Testis (tissue), 3 donors: ENCODE results near the gene ADAM11. TPM values are rescaled to one million over a fixed set of nuclear protein-coding genes. Genes with fewer than 3 reads are reported as not detected.

Experiments used
- DNase-seq: peaks from one replicate; pipeline ENCODE4 v3.0.0-alpha.2; 2019
- H3K27ac ChIP-seq, 2 donors: fragments of 200-600 bp; sonication (generic); one replicate each; pipeline ENCODE4 v1.5.1; 2019
- H3K27me3 ChIP-seq: fragments of 200-600 bp; sonication (generic); one replicate; pipeline ENCODE4 v1.5.1; 2019
- H3K36me3 ChIP-seq: fragments of 200-600 bp; sonication (generic); one replicate; pipeline ENCODE4 v1.5.1; 2017; ENCODE audit warnings: low read depth; ENCODE audit errors: missing control alignments
- H3K4me1 ChIP-seq: fragments of 200-600 bp; sonication (generic); one replicate; pipeline ENCODE4 v1.5.1; 2019
- H3K4me3 ChIP-seq, 2 donors: fragments of 200-600 bp; sonication (generic); one replicate each; pipeline ENCODE4 v1.5.1; 2017 to 2019
- H3K9me3 ChIP-seq: fragments of 200-600 bp; sonication (generic); one replicate; pipeline ENCODE4 v1.5.1; 2017
- POLR2A ChIP-seq: fragments of 450-650 bp; IDR thresholded peaks from one replicate; pipeline ENCODE4 v1.6.1; 2017; ENCODE audit warnings: antibody characterized with exemption, mild to moderate bottlenecking, moderate library complexity
- WGBS, 2 donors: methylation state at CpG; one replicate each; pipeline ENCODE4 v1.1.5; 2018; 5-methylcytosine and 5-hydroxymethylcytosine counted together
- intact Hi-C: fragments of 100-400 bp; cut with DNase I; formaldehyde crosslinking; loops from one replicate; pipeline ENCODE4 v1.15.1; 2023; ENCODE audit warnings: low total_unique reads
- polyA plus RNA-seq: library from polyadenylated mRNA; stranded (reverse); fragments of 350-450 nt; fragmentation: Illumina TruSeq; extraction: RNeasy Lipid Tissue Mini Kit (QIAGEN cat#74804); gene quantifications from one replicate; pipeline ENCODE4 v1.2.3, GENCODE V29; 2014; ENCODE audit warnings: low read depth, low replicate concordance; ENCODE audit not compliant: insufficient read depth
- total RNA-seq, 2 donors: library from RNA; depleted of rRNA; stranded (reverse); fragments of >200 nt; gene quantifications; one replicate each; pipeline ENCODE4 v1.2.3, GENCODE V29; 2016
- TF ChIP-seq, protein P1 (sequence below), 3 experiments: fragments of 450-650 bp in 2 of 3; fragments of 200-600 bp in 1 of 3; sonication (generic) in 1 of 3; IDR thresholded peaks; one replicate each; pipeline ENCODE4 v1.5.1; 2016 to 2019; ENCODE audit warnings: antibody characterized with exemption in 3 of 3, mild to moderate bottlenecking in 2 of 3, moderate library complexity in 1 of 3

ADAM11 gene
- total and polyA plus RNA-seq, 3 donors from 2014 or later, result 4.9 to 7.6 (median 7.6) TPM

DNA sequence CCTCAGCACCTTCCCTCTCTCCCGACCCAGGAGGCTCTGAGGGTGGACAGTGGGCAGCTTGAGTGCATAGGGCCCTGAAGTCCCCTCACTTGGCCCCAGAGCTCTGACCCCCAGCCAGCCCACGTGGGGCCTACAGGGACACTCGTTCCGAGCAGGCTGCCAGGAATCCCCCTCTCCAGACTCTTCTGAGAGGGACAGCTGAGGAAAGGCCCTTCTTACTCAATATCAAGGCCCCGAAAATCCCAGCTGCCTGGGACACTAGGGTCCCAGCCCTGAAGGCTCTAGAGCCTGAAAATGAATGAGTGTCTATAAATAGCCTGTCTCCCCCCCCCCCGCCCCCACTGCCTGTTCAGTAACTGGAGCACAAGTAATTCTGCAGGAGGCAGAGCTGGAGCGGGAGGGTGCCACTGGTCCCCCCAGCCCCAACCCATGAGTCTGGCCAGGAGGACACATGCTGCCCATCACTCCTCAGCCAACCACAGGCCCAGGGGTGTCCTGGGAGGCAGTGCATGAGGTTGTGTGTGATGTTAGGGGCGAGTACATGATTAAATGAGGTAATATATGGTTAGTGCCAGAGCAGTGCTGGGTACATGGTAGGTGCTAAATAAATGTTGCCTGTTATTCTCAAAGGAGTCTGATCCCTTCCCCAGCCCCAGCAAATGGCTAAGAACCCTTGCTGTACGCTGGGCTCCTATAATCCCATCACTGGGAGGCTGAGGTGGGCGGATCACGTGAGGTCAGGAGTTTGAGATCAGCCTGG, 11.6 kb downstream of the ADAM11 start:
- 94 to 100% methylated on average over 6 to 10 of the region's 11 CpGs for WGBS, 2 donors
- H3K4me3 ChIP-seq, result no peak overlapping the region
- no peaks in the 10 kb centered on the region for H3K4me1 ChIP-seq
- TF ChIP-seq POLR2A, result no peak
- TF ChIP-seq, protein P1, sequence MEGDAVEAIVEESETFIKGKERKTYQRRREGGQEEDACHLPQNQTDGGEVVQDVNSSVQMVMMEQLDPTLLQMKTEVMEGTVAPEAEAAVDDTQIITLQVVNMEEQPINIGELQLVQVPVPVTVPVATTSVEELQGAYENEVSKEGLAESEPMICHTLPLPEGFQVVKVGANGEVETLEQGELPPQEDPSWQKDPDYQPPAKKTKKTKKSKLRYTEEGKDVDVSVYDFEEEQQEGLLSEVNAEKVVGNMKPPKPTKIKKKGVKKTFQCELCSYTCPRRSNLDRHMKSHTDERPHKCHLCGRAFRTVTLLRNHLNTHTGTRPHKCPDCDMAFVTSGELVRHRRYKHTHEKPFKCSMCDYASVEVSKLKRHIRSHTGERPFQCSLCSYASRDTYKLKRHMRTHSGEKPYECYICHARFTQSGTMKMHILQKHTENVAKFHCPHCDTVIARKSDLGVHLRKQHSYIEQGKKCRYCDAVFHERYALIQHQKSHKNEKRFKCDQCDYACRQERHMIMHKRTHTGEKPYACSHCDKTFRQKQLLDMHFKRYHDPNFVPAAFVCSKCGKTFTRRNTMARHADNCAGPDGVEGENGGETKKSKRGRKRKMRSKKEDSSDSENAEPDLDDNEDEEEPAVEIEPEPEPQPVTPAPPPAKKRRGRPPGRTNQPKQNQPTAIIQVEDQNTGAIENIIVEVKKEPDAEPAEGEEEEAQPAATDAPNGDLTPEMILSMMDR (IDR thresholded peaks at IDR 0.05), result no peak
- H3K27ac ChIP-seq, result no peak overlapping the region
- no peaks in the 10 kb centered on the region for H3K36me3 ChIP-seq
- H3K27me3 ChIP-seq, result no peaks in the 10 kb centered on the region
- H3K9me3 ChIP-seq, result no peaks in the 10 kb centered on the region
- DNase-seq, result no peak
- intact Hi-C loops, result loop anchor here (10.0 kb wide), 2 partner anchors 244 to 354 kb away; no protein-coding TSS in a partner anchor

DNA sequence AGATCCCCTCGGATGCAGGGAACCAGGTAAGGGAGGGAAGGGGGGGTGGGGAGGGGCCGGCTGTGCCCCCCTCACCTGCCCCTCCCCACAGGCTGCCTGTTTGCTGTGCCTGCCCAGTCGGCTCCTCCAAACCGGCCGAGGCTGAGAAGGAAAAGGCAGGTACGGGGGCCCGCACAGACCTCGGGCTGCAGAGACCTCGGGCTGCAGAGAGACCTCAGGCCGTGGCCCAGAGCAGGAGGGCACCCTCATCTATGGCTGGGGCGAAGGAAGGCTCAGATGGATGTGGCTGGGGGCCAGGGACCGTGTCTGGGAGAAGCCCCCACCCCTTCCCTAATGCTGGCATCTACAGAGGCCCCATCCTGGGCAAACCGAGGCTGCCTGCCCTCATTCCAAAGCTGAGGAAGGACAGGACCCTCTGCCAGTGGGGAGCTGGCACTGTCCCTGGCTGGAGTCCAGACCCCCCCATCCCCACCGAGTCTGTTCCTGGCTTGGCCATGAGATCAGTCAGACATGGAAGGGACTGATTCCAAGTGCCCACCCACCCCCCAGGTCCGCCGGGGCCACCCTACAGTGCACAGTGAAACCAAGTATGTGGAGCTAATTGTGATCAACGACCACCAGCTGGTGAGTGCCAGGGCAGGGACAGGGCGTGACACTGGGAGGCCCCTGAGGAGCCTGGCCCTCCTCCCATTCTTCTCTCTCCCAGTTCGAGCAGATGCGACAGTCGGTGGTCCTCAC, 13.7 kb downstream of the ADAM11 start:
- no peak overlapping the region for H3K4me3 ChIP-seq
- H3K27ac ChIP-seq, result no peak overlapping the region
- no peaks in the 10 kb centered on the region for H3K36me3 ChIP-seq
- no peaks in the 10 kb centered on the region for H3K4me1 ChIP-seq
- no peaks in the 10 kb centered on the region for H3K9me3 ChIP-seq
- no peaks in the 10 kb centered on the region for H3K27me3 ChIP-seq
- 68% methylated on average over 4 to 21 of the region's 21 CpGs for WGBS, 2 donors
- intact Hi-C loops, result loop anchor here (10.0 kb wide), 2 partner anchors 242 to 352 kb away; no protein-coding TSS in a partner anchor
- TF ChIP-seq, protein P1 (IDR thresholded peaks at IDR 0.05), result no peak
- no peak for TF ChIP-seq POLR2A
- no peak for DNase-seq

DNA sequence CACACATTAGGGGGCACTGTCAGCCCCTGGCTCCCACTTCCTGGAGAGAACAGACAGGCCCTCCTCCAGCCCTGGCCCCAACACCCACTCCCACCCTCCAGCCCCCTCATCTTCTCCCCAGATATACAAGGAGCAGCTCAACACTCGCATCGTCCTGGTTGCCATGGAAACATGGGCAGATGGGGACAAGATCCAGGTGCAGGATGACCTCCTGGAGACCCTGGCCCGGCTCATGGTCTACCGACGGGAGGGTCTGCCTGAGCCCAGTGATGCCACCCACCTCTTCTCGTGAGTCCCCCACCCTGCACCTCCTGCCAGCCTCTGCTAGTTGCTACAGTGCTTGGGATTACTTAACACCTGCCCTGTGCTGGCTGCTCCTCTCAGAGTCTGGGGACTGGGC, 14.4 kb downstream of the ADAM11 start:
- TF ChIP-seq, protein P1 (IDR thresholded peaks at IDR 0.05), result no peak
- TF ChIP-seq POLR2A, result no peak
- 67 to 79% methylated on average over 5 to 6 of the region's 6 CpGs for WGBS, 2 donors

DNA sequence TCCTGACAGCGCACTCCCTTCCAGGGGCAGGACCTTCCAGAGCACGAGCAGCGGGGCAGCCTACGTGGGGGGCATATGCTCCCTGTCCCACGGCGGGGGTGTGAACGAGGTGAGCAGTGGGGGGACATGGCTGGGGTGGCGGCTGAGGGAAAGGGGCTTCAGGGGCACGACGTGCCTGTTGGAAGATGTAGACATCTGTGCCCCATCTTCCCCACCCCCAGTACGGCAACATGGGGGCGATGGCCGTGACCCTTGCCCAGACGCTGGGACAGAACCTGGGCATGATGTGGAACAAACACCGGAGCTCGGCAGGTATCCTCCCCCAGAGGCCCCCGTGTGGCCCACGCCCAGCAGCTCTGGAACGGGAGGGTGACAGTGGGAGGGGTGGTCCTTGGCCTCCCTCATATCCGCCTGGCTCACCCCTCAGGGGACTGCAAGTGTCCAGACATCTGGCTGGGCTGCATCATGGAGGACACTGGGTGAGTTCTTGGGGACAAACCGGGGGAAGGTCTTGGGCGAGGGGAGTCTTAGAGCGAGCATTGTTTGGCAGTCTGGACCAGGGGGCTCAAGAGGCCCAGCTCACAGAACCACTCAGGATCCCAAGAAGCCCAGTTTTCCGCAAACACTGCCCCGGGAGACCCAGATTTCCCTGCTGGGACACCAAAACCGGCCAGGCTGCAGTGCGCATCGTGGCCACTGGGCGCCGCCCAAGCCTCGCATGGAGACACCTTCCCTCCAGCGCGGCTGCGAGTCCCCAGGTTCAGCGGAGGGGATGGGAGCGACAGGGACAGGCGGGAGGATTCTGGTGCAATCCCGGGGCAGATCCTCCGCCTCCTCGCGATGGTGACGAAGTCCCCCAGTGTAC, 15.7 kb downstream of the ADAM11 start:
- no peaks in the 10 kb centered on the region for H3K9me3 ChIP-seq
- WGBS, 2 donors, result 23 to 26% methylated on average over 13 to 42 of the region's 42 CpGs
- no peak for TF ChIP-seq POLR2A
- TF ChIP-seq, protein P1 (IDR thresholded peaks at IDR 0.05), result peak; percentile 94 to 99 (median 98)
- H3K4me1 ChIP-seq, result peaks cover 6% of the 10 kb centered on the region
- H3K36me3 ChIP-seq, result no peaks in the 10 kb centered on the region
- peak; percentile 94 for DNase-seq
- intact Hi-C loops, result loop anchor here (5.0 to 10.0 kb wide), 3 partner anchors 88 to 350 kb away; no protein-coding TSS in a partner anchor
- H3K27me3 ChIP-seq, result no peaks in the 10 kb centered on the region
- peak overlapping the region; percentile 37 to 59 for H3K4me3 ChIP-seq
- no peak overlapping the region for H3K27ac ChIP-seq

More for the DNA sequence above, 14.4 kb downstream of the ADAM11 start:
- Histone ChIP-seq H3K4me3 (no peak overlapping the region), H3K27me3 (no peaks in the 10 kb centered on the region), H3K27ac (no peak overlapping the region), H3K4me1 (no peaks in the 10 kb centered on the region), H3K36me3 (no peaks in the 10 kb centered on the region), H3K9me3 (no peaks in the 10 kb centered on the region)
- no peak for DNase-seq
- intact Hi-C loops, result loop anchor here (10.0 kb wide), 2 partner anchors 242 to 352 kb away; no protein-coding TSS in a partner anchor
